A549 (cell line): ENCODE results near the gene NFATC2.
"Not testable (repeated sequence)": the region's sequence is repeated elsewhere in the genome, so short reads cannot be mapped to it uniquely, and the experiment has no call there.

ENCODE experiments used
- CBX8 ChIP-seq: fragments of 200-600 bp; sonication (generic); IDR thresholded peaks from 2 replicates; pipeline ENCODE4 v1.6.1; 2016
- CEBPB ChIP-seq, 2 experiments: fragments of >200 bp in 1 of 2; sonication (Bioruptor Twin) in 1 of 2; formaldehyde crosslinking in 1 of 2; IDR thresholded peaks; 2 replicates each; pipeline ENCODE4 v1.6.1; 2012 to 2016
- CTCF ChIP-seq: fragments of >200 bp; sonication (Bioruptor Twin); formaldehyde crosslinking; IDR thresholded peaks from 3 replicates; pipeline ENCODE4 v1.5.1; 2016
- HDAC2 ChIP-seq: fragments of 200-600 bp; sonication (generic); IDR thresholded peaks from 2 replicates; pipeline ENCODE4 v1.6.1; 2016
- KDM5A ChIP-seq: fragments of 200-600 bp; sonication (generic); IDR thresholded peaks from 2 replicates; pipeline ENCODE4 v1.6.1; 2016; ENCODE audit warnings: antibody characterized with exemption, mild to moderate bottlenecking
- RFX5 ChIP-seq: fragments of 450-650 bp; IDR thresholded peaks from 2 replicates; pipeline ENCODE4 v1.7.1; 2014; ENCODE audit warnings: antibody characterized with exemption, mild to moderate bottlenecking, moderate library complexity
- SMC3 ChIP-seq: fragments of >200 bp; sonication (Bioruptor Twin); formaldehyde crosslinking; IDR thresholded peaks from 3 replicates; pipeline ENCODE4 v1.6.1; 2018; ENCODE audit warnings: inconsistent platforms

GRCh38 chr20:51568533-51568932, 26.0 kb upstream of the NFATC2 start:
- not testable (repeated sequence) for TF ChIP-seq CTCF; RFX5; CEBPB (IDR thresholded peaks at IDR 0.05); SMC3; HDAC2; CBX8; KDM5A
